ENCODE results near the gene HYAL1.

GRCh38 chr3:50258979-50259378, 44.4 kb downstream of the HYAL1 start:
- TF ChIP-seq CTCF (IDR thresholded peaks at IDR 0.05) = no peak
- TF ChIP-seq POLR2AphosphoS5 (IDR thresholded peaks at IDR 0.05) = peak in 1 of 4 donors; percentile 5
